ENCODE measurements around the gene ENTREP1. TPM values are rescaled to one million over a fixed set of nuclear protein-coding genes. Genes with fewer than 3 reads are reported as not detected.

The ENTREP1 gene
- total and polyA plus RNA-seq, 2 experiments from 2014 or later: 0.94 to 2.2 TPM

DNA sequence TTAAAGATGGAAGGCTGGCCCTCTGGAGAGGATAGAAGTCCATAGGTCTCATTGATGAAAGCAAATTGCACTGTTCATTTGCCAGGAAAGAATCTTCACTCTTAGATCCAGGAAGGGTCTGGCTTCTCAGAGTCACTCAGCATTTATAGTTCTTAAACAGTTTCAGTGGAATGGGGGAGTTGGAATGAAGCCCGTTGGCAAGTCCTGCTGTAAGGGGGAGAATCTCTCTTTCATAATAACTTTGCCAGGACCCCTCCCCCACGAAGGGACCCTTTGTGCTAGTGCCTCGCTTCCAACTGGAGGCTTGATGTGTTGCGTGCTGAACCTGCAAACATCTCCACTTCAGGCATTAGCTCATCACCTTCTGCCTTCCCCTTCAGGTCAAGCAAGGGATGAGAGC, 57.1 kb downstream of the ENTREP1 start:
- Histone ChIP-seq H3K4me2 (no peak overlapping the region), H3K27ac (no peak overlapping the region), H3K4me3 (no peak overlapping the region), H4K20me1 (ENCODE audit: insufficient read depth, poor library complexity, severe bottlenecking) (no peaks in the 10 kb centered on the region), H3K36me3 (replicated peaks; ENCODE audit: insufficient read depth, low read depth) (no peaks in the 10 kb centered on the region), H3K27me3 (no peaks in the 10 kb centered on the region), H2AFZ (no peak overlapping the region), H3K9me3 (ENCODE audit: low read depth) (no peaks in the 10 kb centered on the region), H3K4me1 (ENCODE audit: insufficient read depth) (no peaks in the 10 kb centered on the region), H3K9me2 (replicated peaks; ENCODE audit: insufficient read depth) (no peaks in the 10 kb centered on the region), H3K79me2 (no peaks in the 10 kb centered on the region)
- DNase-seq (ENCODE audit: low spot score): no peak
- TF ChIP-seq, protein P1, sequence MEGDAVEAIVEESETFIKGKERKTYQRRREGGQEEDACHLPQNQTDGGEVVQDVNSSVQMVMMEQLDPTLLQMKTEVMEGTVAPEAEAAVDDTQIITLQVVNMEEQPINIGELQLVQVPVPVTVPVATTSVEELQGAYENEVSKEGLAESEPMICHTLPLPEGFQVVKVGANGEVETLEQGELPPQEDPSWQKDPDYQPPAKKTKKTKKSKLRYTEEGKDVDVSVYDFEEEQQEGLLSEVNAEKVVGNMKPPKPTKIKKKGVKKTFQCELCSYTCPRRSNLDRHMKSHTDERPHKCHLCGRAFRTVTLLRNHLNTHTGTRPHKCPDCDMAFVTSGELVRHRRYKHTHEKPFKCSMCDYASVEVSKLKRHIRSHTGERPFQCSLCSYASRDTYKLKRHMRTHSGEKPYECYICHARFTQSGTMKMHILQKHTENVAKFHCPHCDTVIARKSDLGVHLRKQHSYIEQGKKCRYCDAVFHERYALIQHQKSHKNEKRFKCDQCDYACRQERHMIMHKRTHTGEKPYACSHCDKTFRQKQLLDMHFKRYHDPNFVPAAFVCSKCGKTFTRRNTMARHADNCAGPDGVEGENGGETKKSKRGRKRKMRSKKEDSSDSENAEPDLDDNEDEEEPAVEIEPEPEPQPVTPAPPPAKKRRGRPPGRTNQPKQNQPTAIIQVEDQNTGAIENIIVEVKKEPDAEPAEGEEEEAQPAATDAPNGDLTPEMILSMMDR (IDR thresholded peaks at IDR 0.05; ENCODE audit: poor library complexity): no peak
- no peak for TF ChIP-seq EZH2 (IDR thresholded peaks at IDR 0.05; ENCODE audit: borderline replicate concordance)
- 86% methylated on average over 4 of the region's 4 CpGs for WGBS (ENCODE audit: low lambda C conversion rate, missing lambda C conversion rate)

DNA sequence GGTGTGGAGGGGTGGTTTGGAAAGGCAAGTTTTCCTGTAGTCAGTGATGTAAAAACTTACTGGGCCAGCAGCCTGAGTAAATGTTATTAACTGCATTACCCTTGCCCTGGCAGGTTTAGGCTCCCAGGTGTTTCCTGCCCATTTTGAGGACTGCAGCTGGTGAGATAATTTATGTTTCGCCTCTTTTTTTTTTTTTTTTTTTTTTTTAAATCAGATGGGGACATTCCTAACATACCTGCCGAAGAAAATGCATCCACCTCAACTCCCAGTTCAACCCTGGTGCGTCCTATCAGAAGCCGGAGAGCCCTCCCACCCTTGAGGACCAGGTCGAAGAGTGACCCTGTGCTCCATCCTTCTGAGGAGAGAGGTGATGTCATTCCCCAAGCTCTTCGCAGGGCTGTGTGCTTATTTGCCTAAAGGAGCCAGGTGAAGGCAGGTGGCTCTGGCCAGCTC, 60.6 kb downstream of the ENTREP1 start:
- H3K36me3 ChIP-seq (replicated peaks; ENCODE audit: insufficient read depth, low read depth): no peaks in the 10 kb centered on the region
- H3K9me3 ChIP-seq (ENCODE audit: low read depth): no peaks in the 10 kb centered on the region
- H3K79me2 ChIP-seq: no peaks in the 10 kb centered on the region
- no peaks in the 10 kb centered on the region for H3K4me1 ChIP-seq (ENCODE audit: insufficient read depth)
- WGBS (ENCODE audit: low lambda C conversion rate, missing lambda C conversion rate): 59% methylated on average over 6 of the region's 6 CpGs
- DNase-seq (ENCODE audit: low spot score): no peak
- no peak overlapping the region for H3K27ac ChIP-seq
- no peaks in the 10 kb centered on the region for H3K27me3 ChIP-seq
- TF ChIP-seq, protein P1 (IDR thresholded peaks at IDR 0.05; ENCODE audit: poor library complexity): no peak
- TF ChIP-seq EZH2phosphoT487 (IDR thresholded peaks at IDR 0.05; ENCODE audit: low read depth, severe bottlenecking, unreplicated experiment) (no peak), EZH2 (IDR thresholded peaks at IDR 0.05; ENCODE audit: borderline replicate concordance) (no peak)
- H3K4me2 ChIP-seq: no peak overlapping the region
- no peak overlapping the region for H3K4me3 ChIP-seq
- H3K9me2 ChIP-seq (replicated peaks; ENCODE audit: insufficient read depth): no peaks in the 10 kb centered on the region
- no peak overlapping the region for H2AFZ ChIP-seq
- no peaks in the 10 kb centered on the region for H4K20me1 ChIP-seq (ENCODE audit: insufficient read depth, poor library complexity, severe bottlenecking)

DNA sequence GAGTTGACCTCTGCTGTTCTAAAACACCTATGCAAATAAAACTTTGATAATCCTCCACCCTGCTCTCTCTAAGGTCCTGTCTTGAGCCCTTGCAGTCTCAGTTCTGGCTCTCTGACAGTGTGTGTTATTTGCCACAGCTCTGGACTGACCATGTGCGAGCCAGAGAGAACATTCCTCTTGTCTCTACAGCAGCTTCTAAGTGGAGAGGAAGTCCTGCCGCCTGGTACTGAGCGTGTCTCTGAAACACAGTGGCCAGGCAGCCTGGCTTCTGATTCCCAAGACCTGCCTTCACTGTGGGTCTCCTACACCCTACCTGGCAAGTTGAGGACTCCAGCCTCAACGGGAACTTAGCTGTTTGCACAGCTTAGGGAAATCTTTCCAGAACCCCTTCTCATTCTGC, 61.6 kb downstream of the ENTREP1 start:
- no peak overlapping the region for H2AFZ ChIP-seq
- WGBS (ENCODE audit: low lambda C conversion rate, missing lambda C conversion rate): 82% methylated on average over 4 of the region's 4 CpGs
- no peak overlapping the region for H3K4me3 ChIP-seq
- H3K27me3 ChIP-seq: no peaks in the 10 kb centered on the region
- DNase-seq (ENCODE audit: low spot score): no peak
- H3K27ac ChIP-seq: no peak overlapping the region
- H3K36me3 ChIP-seq (replicated peaks; ENCODE audit: insufficient read depth, low read depth): no peaks in the 10 kb centered on the region
- H4K20me1 ChIP-seq (ENCODE audit: insufficient read depth, poor library complexity, severe bottlenecking): no peaks in the 10 kb centered on the region
- no peaks in the 10 kb centered on the region for H3K79me2 ChIP-seq
- H3K9me2 ChIP-seq (replicated peaks; ENCODE audit: insufficient read depth): no peaks in the 10 kb centered on the region
- H3K4me2 ChIP-seq: no peak overlapping the region
- no peaks in the 10 kb centered on the region for H3K4me1 ChIP-seq (ENCODE audit: insufficient read depth)
- H3K9me3 ChIP-seq (ENCODE audit: low read depth): no peaks in the 10 kb centered on the region
- TF ChIP-seq EZH2 (IDR thresholded peaks at IDR 0.05; ENCODE audit: borderline replicate concordance) (no peak), EZH2phosphoT487 (IDR thresholded peaks at IDR 0.05; ENCODE audit: low read depth, severe bottlenecking, unreplicated experiment) (no peak)
- TF ChIP-seq, protein P1 (IDR thresholded peaks at IDR 0.05; ENCODE audit: poor library complexity): no peak

DNA sequence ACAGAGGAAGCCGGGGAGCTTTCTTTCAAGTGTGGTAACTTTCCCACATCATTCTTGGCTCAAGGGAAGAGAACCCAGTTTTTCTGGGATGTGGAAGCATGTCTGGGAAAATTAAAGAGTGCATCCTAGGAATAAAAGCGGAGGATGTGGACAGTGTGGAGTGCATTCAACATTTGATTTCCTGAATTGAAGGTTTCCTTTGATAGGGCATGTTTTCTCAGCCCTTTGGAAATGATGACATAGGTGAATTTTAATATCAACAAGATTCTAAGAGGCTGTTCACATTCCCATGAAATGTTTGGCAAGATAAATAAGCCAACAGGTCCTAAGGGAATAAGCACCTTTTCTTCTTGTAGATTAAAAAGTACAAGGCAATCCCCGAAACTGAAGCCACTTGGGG, 63.6 kb downstream of the ENTREP1 start:
- DNase-seq (ENCODE audit: low spot score): no peak
- no peak overlapping the region for H3K4me3 ChIP-seq
- H2AFZ ChIP-seq: no peak overlapping the region
- H4K20me1 ChIP-seq (ENCODE audit: insufficient read depth, poor library complexity, severe bottlenecking): no peaks in the 10 kb centered on the region
- H3K4me2 ChIP-seq: no peak overlapping the region
- no peaks in the 10 kb centered on the region for H3K4me1 ChIP-seq (ENCODE audit: insufficient read depth)
- H3K9me2 ChIP-seq (replicated peaks; ENCODE audit: insufficient read depth): no peaks in the 10 kb centered on the region
- 93% methylated on average over 3 of the region's 3 CpGs for WGBS (ENCODE audit: low lambda C conversion rate, missing lambda C conversion rate)
- H3K27me3 ChIP-seq: no peaks in the 10 kb centered on the region
- no peak overlapping the region for H3K27ac ChIP-seq
- TF ChIP-seq, protein P1 (IDR thresholded peaks at IDR 0.05; ENCODE audit: poor library complexity): no peak
- TF ChIP-seq EZH2phosphoT487 (IDR thresholded peaks at IDR 0.05; ENCODE audit: low read depth, severe bottlenecking, unreplicated experiment) (no peak), EZH2 (IDR thresholded peaks at IDR 0.05; ENCODE audit: borderline replicate concordance) (no peak)
- H3K9me3 ChIP-seq (ENCODE audit: low read depth): no peaks in the 10 kb centered on the region
- no peaks in the 10 kb centered on the region for H3K36me3 ChIP-seq (replicated peaks; ENCODE audit: insufficient read depth, low read depth)
- no peaks in the 10 kb centered on the region for H3K79me2 ChIP-seq
